Mucosa of descending colon (tissue), 3 donors: ENCODE results near the gene SCARB1. TPM values are rescaled to one million over a fixed set of nuclear protein-coding genes. Genes with fewer than 3 reads are reported as not detected.

Experiments
- ATAC-seq: fragments of 200-7000 bp; cut with Tn5 transposase; one replicate; pipeline ENCODE4 v1.9.1; 2020; ENCODE audit warnings: mild to moderate bottlenecking, moderate library complexity
- DNase-seq, 3 donors: peaks; one replicate each; pipeline ENCODE4 v3.0.0-alpha.2; 2020
- H3K36me3 ChIP-seq: fragments of 200-600 bp; one replicate; pipeline ENCODE4 v1.8.0; 2021; ENCODE audit warnings: low read depth, mild to moderate bottlenecking
- H3K4me1 ChIP-seq: fragments of 200-600 bp; one replicate; pipeline ENCODE4 v1.8.0; 2021; ENCODE audit warnings: low read depth, mild to moderate bottlenecking
- H3K4me3 ChIP-seq: fragments of 200-600 bp; one replicate; pipeline ENCODE4 v1.8.0; 2021; ENCODE audit warnings: mild to moderate bottlenecking
- H3K9me3 ChIP-seq: fragments of 200-600 bp; one replicate; pipeline ENCODE4 v1.8.0; 2021; ENCODE audit warnings: mild to moderate bottlenecking
- CTCF ChIP-seq: fragments of 200-600 bp; IDR thresholded peaks from one replicate; pipeline ENCODE4 v1.8.0; 2022; ENCODE audit warnings: antibody characterized with exemption, mild to moderate bottlenecking
- intact Hi-C, 2 donors: fragments of 100-400 bp; cut with DNase I in 1 of 2; cut with micrococcal nuclease in 1 of 2; formaldehyde crosslinking; loops; one replicate each; pipeline versions ENCODE4 v1.11.0 to v1.11.1; 2022; cut with DNase I, micrococcal nuclease
- total RNA-seq, 3 donors: library from RNA; stranded (reverse); fragmentation: NEBNext Ultra II Directional in 2 of 3; extraction: Animal tissue kit (Norgen Biotek cat#: 25700) in 2 of 3; gene quantifications; one replicate each; pipeline versions ENCODE4 v1.2.1 to v1.2.4, GENCODE V29; 2021 to 2023
- donor health status: DM: no; HTN: no; CAD: no; lungs with moderate emphysema.
- donor health status: DM: no; HTN: no; CAD: no.
- donor health status: DM: no; HTN: yes; CAD: no.

Gene SCARB1
- total RNA-seq, 3 donors from 2014 or later, result 23.0 to 55.1 (median 31.2) TPM

- intact Hi-C loops, result no loop called here
- no peak for ATAC-seq
- Histone ChIP-seq H3K4me1 (peaks cover 3% of the 10 kb centered on the region), H3K9me3 (no peaks in the 10 kb centered on the region), H3K4me3 (no peak overlapping the region), H3K36me3 (no peaks in the 10 kb centered on the region)
- DNase-seq, result no peak
- no peak for TF ChIP-seq CTCF
Observed at GRCh38 chr12:124821252-124822200, 42.1 kb downstream of the SCARB1 start.

GRCh38 chr12:124820199-124820598 lies 43.5 kb downstream of the SCARB1 start:
- Histone ChIP-seq H3K4me3 (no peak overlapping the region), H3K9me3 (no peaks in the 10 kb centered on the region), H3K36me3 (no peaks in the 10 kb centered on the region), H3K4me1 (peaks cover 3% of the 10 kb centered on the region)
- no peak for ATAC-seq
- intact Hi-C loops, result no loop called here
- no peak for TF ChIP-seq CTCF
- DNase-seq, result no peak

- intact Hi-C loops, result no loop called here
- TF ChIP-seq CTCF, result no peak
- ATAC-seq, result no peak
Observed at GRCh38 chr12:124819525-124819924, 44.1 kb downstream of the SCARB1 start.

GRCh38 chr12:124819080-124819479 lies 44.6 kb downstream of the SCARB1 start:
- H3K4me1 ChIP-seq, result peaks cover 3% of the 10 kb centered on the region
- ATAC-seq (no peak), DNase-seq (no peak)
- TF ChIP-seq CTCF, result no peak
- no peaks in the 10 kb centered on the region for H3K36me3 ChIP-seq
- intact Hi-C loops, result no loop called here
- H3K9me3 ChIP-seq, result no peaks in the 10 kb centered on the region
- H3K4me3 ChIP-seq, result no peak overlapping the region

More at GRCh38 chr12:124819525-124819924, 44.1 kb downstream of the SCARB1 start:
- no peaks in the 10 kb centered on the region for H3K9me3 ChIP-seq
- H3K36me3 ChIP-seq, result no peaks in the 10 kb centered on the region
- no peak overlapping the region for H3K4me3 ChIP-seq
- no peak for DNase-seq
- H3K4me1 ChIP-seq, result peaks cover 3% of the 10 kb centered on the region

- H3K4me3 ChIP-seq, result no peak overlapping the region
Observed at GRCh38 chr12:124817076-124818000, 46.3 kb downstream of the SCARB1 start.

More at GRCh38 chr12:124817076-124818000, 46.3 kb downstream of the SCARB1 start:
- H3K36me3 ChIP-seq, result no peaks in the 10 kb centered on the region
- TF ChIP-seq CTCF, result no peak
- no peaks in the 10 kb centered on the region for H3K9me3 ChIP-seq
- intact Hi-C loops, result no loop called here
- DNase-seq (no peak), ATAC-seq (no peak)
- H3K4me1 ChIP-seq, result peaks cover 3% of the 10 kb centered on the region
